ENCODE results near the gene MPV17.

MPV17 gene

DNA sequence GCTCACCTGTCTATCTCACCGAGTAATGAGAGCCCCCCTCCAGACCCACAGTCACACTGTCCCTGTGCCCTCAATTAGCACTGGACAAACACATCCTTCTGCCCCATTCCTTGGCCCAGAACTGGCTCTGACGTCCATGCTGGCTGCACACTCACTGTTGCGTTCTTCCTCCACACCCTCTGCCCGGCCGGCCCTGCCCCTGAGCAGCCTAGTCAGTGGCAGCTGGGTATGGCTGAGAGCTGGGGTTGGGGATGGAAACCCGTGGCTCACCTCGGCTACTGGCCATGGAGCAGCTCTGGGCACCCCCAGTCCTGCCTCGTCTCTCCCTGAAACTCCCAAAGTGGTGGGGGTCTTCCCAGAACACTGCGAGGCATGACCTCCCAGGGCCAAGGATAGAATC is 8.2 kb downstream of the MPV17 start:
- Histone ChIP-seq H2BK5ac (ENCODE audit: low read length) (no peak overlapping the region), H3K14ac (ENCODE audit: low read length) (no peak overlapping the region), H2AK5ac (ENCODE audit: low read depth, low read length) (no peak overlapping the region), H3K4me1 (ENCODE audit: control insufficient read depth in 2 of 2, insufficient read depth in 1 of 2, low read depth in 1 of 2, low read length in 2 of 2) (no peaks in the 10 kb centered on the region), H3K23ac (ENCODE audit: low read depth, low read length, poor library complexity) (no peak overlapping the region), H3K18ac (ENCODE audit: low read length) (no peak overlapping the region), H3K4ac (ENCODE audit: low read length) (no peak overlapping the region), H2AFZ (ENCODE audit: low read length) (no peak overlapping the region), H2BK12ac (ENCODE audit: low read length) (no peak overlapping the region), H3K27ac (replicated peaks; ENCODE audit: low read length) (no peak overlapping the region), H3K79me1 (ENCODE audit: low read depth, low read length) (no peaks in the 10 kb centered on the region), H4K8ac (ENCODE audit: low read depth, low read length) (no peak overlapping the region), H3K4me3 (ENCODE audit: low read length in 2 of 2) (no peak overlapping the region), H3K36me3 (replicated peaks in 1 of 2; ENCODE audit: control insufficient read depth in 2 of 2, insufficient read depth in 2 of 2, low read length in 2 of 2) (peaks cover 5 to 25% of the 10 kb centered on the region in 2 donors), H2BK15ac (ENCODE audit: low read length) (no peak overlapping the region), H3K27me3 (ENCODE audit: control insufficient read depth in 3 of 3, insufficient read depth in 3 of 3, low read depth in 1 of 3, low read length in 3 of 3) (no peaks in the 10 kb centered on the region), H4K91ac (ENCODE audit: low read depth, low read length, poor library complexity) (no peak overlapping the region), H3K9me3 (replicated peaks in 1 of 2; ENCODE audit: control insufficient read depth in 2 of 2, insufficient read depth in 1 of 2, low read depth in 1 of 2, low read length in 2 of 2) (no peaks in the 10 kb centered on the region), H3K9ac (ENCODE audit: low read depth, low read length, poor library complexity) (no peak overlapping the region), H2BK120ac (ENCODE audit: low read depth, low read length) (no peak overlapping the region), H3K4me2 (ENCODE audit: insufficient read depth, low read length, poor library complexity, severe bottlenecking) (no peak overlapping the region)
- DNase-seq (ENCODE audit: low spot score): no peak
- no CpG with 5 or more reads among the region's 9 CpGs for WGBS, 2 donors (ENCODE audit: extremely low coverage in 2 of 2, insufficient read length in 2 of 2, insufficient replicate concordance in 1 of 2)

DNA sequence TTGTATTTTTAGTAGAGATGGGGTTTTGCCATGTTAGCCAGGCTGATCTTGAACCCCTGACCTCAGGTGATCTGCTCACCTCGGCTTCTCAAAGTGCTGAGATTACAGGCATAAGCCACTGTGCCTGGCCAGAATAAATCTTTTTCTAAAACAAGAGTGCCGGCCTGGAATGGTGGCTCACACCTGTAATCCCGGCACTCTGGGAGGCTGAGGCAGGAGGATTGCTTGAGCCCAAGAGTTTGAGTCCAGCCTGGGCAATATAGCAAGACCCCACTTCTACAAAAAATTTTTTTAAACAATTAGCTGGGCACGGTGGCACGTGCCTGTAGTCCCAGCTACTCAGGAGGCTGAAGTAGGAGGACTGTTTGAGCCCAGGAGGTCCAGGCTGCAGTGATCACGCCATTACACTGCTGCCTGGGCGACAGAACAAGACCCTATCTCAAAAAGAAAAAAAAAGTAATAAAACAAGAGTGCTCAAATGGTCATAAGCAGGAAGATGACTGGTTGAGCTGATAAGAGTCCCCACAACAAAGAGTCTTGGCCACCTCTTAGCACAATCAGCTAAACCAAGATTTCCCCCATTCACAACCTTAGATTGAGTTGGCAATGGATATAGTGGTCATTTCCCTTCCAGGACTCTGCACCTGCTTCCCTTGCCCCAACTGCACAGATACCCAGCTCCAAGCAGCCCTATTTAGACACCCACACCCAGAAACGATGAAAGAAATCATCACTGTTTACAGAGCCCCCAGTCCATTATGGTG is 8.8 kb downstream of the MPV17 start:
- no peaks in the 10 kb centered on the region for H3K27me3 ChIP-seq (ENCODE audit: control insufficient read depth in 3 of 3, insufficient read depth in 3 of 3, low read depth in 1 of 3, low read length in 3 of 3)
- H3K9ac ChIP-seq (ENCODE audit: low read depth, low read length, poor library complexity): no peak overlapping the region
- H3K18ac ChIP-seq (ENCODE audit: low read length): no peak overlapping the region
- WGBS, 2 donors (ENCODE audit: extremely low coverage in 2 of 2, insufficient read length in 2 of 2, insufficient replicate concordance in 1 of 2): no CpG with 5 or more reads among the region's 8 CpGs
- H4K8ac ChIP-seq (ENCODE audit: low read depth, low read length): no peak overlapping the region
- no peaks in the 10 kb centered on the region for H3K9me3 ChIP-seq (replicated peaks in 1 of 2; ENCODE audit: control insufficient read depth in 2 of 2, insufficient read depth in 1 of 2, low read depth in 1 of 2, low read length in 2 of 2)
- no peak overlapping the region for H2BK120ac ChIP-seq (ENCODE audit: low read depth, low read length)
- no peak overlapping the region for H3K23ac ChIP-seq (ENCODE audit: low read depth, low read length, poor library complexity)
- no peak overlapping the region for H3K4me2 ChIP-seq (ENCODE audit: insufficient read depth, low read length, poor library complexity, severe bottlenecking)
- H3K4me1 ChIP-seq (ENCODE audit: control insufficient read depth in 2 of 2, insufficient read depth in 1 of 2, low read depth in 1 of 2, low read length in 2 of 2): no peaks in the 10 kb centered on the region
- no peak overlapping the region for H3K27ac ChIP-seq (replicated peaks; ENCODE audit: low read length)
- no peak overlapping the region for H3K4ac ChIP-seq (ENCODE audit: low read length)
- H2BK15ac ChIP-seq (ENCODE audit: low read length): no peak overlapping the region
- H2AFZ ChIP-seq (ENCODE audit: low read length): no peak overlapping the region
- H3K79me1 ChIP-seq (ENCODE audit: low read depth, low read length): no peaks in the 10 kb centered on the region
- no peak overlapping the region for H4K91ac ChIP-seq (ENCODE audit: low read depth, low read length, poor library complexity)
- H3K14ac ChIP-seq (ENCODE audit: low read length): no peak overlapping the region
- H3K4me3 ChIP-seq (ENCODE audit: low read length in 2 of 2): no peak overlapping the region
- no peak overlapping the region for H2BK5ac ChIP-seq (ENCODE audit: low read length)
- no peak overlapping the region for H2BK12ac ChIP-seq (ENCODE audit: low read length)
- no peak for DNase-seq (ENCODE audit: low spot score)
- H2AK5ac ChIP-seq (ENCODE audit: low read depth, low read length): no peak overlapping the region
- H3K36me3 ChIP-seq (replicated peaks in 1 of 2; ENCODE audit: control insufficient read depth in 2 of 2, insufficient read depth in 2 of 2, low read length in 2 of 2): peaks cover 7 to 29% of the 10 kb centered on the region in 2 donors

DNA sequence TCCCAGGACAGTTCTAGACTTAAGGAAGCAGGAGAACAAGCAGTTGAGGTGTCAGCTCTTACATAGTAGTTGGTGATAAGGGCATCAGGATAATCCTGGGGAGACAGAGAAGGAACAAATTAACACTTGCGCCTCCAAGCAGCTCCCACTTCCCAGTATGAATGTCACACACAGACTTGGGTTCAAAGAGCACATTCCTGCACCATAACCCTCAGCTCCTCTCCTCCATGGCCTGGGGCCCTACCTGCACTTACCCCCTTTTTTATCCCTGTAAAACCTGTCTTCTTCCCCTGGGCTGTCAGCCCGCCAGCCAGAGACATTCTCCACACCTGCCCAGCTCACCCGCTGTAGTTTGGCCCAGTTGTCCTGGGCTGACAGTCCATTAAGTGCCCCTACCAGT is 10.7 kb downstream of the MPV17 start:
- Histone ChIP-seq H3K4me3 (ENCODE audit: low read length in 2 of 2) (no peak overlapping the region), H2AK5ac (ENCODE audit: low read depth, low read length) (no peak overlapping the region), H3K9ac (ENCODE audit: low read depth, low read length, poor library complexity) (no peak overlapping the region), H2BK12ac (ENCODE audit: low read length) (no peak overlapping the region), H3K36me3 (replicated peaks in 1 of 2; ENCODE audit: control insufficient read depth in 2 of 2, insufficient read depth in 2 of 2, low read length in 2 of 2) (peaks cover 7 to 32% of the 10 kb centered on the region in 2 donors), H2BK15ac (ENCODE audit: low read length) (no peak overlapping the region), H2BK5ac (ENCODE audit: low read length) (no peak overlapping the region), H3K79me1 (ENCODE audit: low read depth, low read length) (no peaks in the 10 kb centered on the region), H3K27me3 (ENCODE audit: control insufficient read depth in 3 of 3, insufficient read depth in 3 of 3, low read depth in 1 of 3, low read length in 3 of 3) (peaks cover 3 to 17% (median 11%) of the 10 kb centered on the region in 3 experiments), H2BK120ac (ENCODE audit: low read depth, low read length) (no peak overlapping the region), H2AFZ (ENCODE audit: low read length) (no peak overlapping the region), H3K23ac (ENCODE audit: low read depth, low read length, poor library complexity) (no peak overlapping the region), H3K4me1 (ENCODE audit: control insufficient read depth in 2 of 2, insufficient read depth in 1 of 2, low read depth in 1 of 2, low read length in 2 of 2) (peaks cover 0 to 3% of the 10 kb centered on the region in 2 donors), H3K9me3 (replicated peaks in 1 of 2; ENCODE audit: control insufficient read depth in 2 of 2, insufficient read depth in 1 of 2, low read depth in 1 of 2, low read length in 2 of 2) (no peaks in the 10 kb centered on the region), H3K27ac (replicated peaks; ENCODE audit: low read length) (no peak overlapping the region), H3K4ac (ENCODE audit: low read length) (no peak overlapping the region), H4K91ac (ENCODE audit: low read depth, low read length, poor library complexity) (no peak overlapping the region), H3K14ac (ENCODE audit: low read length) (no peak overlapping the region), H4K8ac (ENCODE audit: low read depth, low read length) (no peak overlapping the region), H3K4me2 (ENCODE audit: insufficient read depth, low read length, poor library complexity, severe bottlenecking) (no peak overlapping the region), H3K18ac (ENCODE audit: low read length) (no peak overlapping the region)
- no peak for DNase-seq (ENCODE audit: low spot score)
- WGBS, 2 donors (ENCODE audit: extremely low coverage in 2 of 2, insufficient read length in 2 of 2, insufficient replicate concordance in 1 of 2): no CpG with 5 or more reads among the region's 3 CpGs

DNA sequence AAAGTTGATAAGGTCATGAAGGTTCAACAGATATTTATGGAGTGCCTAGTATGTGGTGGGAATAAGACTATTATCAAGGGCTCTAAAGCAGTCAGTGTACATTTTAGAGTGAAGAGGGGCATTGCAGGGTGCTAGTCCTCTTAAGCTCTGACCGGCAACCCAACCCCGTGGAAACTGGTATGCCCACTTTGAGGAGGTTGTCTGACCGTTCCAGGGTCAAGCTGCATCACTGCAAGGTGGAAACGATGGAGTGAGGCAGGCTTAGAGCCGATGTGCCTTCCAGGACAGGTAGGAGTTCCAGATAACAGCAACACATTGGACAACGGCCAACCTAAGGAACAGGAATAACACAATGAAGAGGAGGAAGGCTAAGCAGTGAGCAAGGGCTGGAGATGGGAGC is 13.2 kb downstream of the MPV17 start:
- Histone ChIP-seq H2BK15ac (ENCODE audit: low read length) (no peak overlapping the region), H2BK5ac (ENCODE audit: low read length) (no peak overlapping the region), H3K4me1 (ENCODE audit: control insufficient read depth in 2 of 2, insufficient read depth in 1 of 2, low read depth in 1 of 2, low read length in 2 of 2) (peaks cover 0 to 3% of the 10 kb centered on the region in 2 donors), H3K4me3 (ENCODE audit: low read length in 2 of 2) (peak overlapping the region in 1 of 2 donors; percentile 51), H3K18ac (ENCODE audit: low read length) (no peak overlapping the region), H3K23ac (ENCODE audit: low read depth, low read length, poor library complexity) (no peak overlapping the region), H3K4me2 (ENCODE audit: insufficient read depth, low read length, poor library complexity, severe bottlenecking) (no peak overlapping the region), H3K4ac (ENCODE audit: low read length) (peak overlapping the region; percentile 76), H2AK5ac (ENCODE audit: low read depth, low read length) (no peak overlapping the region), H2BK12ac (ENCODE audit: low read length) (no peak overlapping the region), H3K9ac (ENCODE audit: low read depth, low read length, poor library complexity) (no peak overlapping the region), H2BK120ac (ENCODE audit: low read depth, low read length) (no peak overlapping the region), H3K27me3 (ENCODE audit: control insufficient read depth in 3 of 3, insufficient read depth in 3 of 3, low read depth in 1 of 3, low read length in 3 of 3) (peaks cover 23 to 39% (median 28%) of the 10 kb centered on the region in 3 experiments), H4K91ac (ENCODE audit: low read depth, low read length, poor library complexity) (no peak overlapping the region), H3K27ac (replicated peaks; ENCODE audit: low read length) (no peak overlapping the region), H4K8ac (ENCODE audit: low read depth, low read length) (no peak overlapping the region), H3K9me3 (replicated peaks in 1 of 2; ENCODE audit: control insufficient read depth in 2 of 2, insufficient read depth in 1 of 2, low read depth in 1 of 2, low read length in 2 of 2) (peaks cover 0 to 1% of the 10 kb centered on the region in 2 donors), H2AFZ (ENCODE audit: low read length) (no peak overlapping the region), H3K79me1 (ENCODE audit: low read depth, low read length) (peaks cover 5% of the 10 kb centered on the region), H3K36me3 (replicated peaks in 1 of 2; ENCODE audit: control insufficient read depth in 2 of 2, insufficient read depth in 2 of 2, low read length in 2 of 2) (peaks cover 7 to 28% of the 10 kb centered on the region in 2 donors), H3K14ac (ENCODE audit: low read length) (no peak overlapping the region)
- no CpG with 5 or more reads among the region's 6 CpGs for WGBS, 2 donors (ENCODE audit: extremely low coverage in 2 of 2, insufficient read length in 2 of 2, insufficient replicate concordance in 1 of 2)
- DNase-seq (ENCODE audit: low spot score): no peak

All from neuronal stem cell (in vitro differentiated cells).